Activated CD4-positive, alpha-beta T cell treated with anti-CD3 and anti-CD28 coated beads, Interleukin-2, amount 10 ng/mL, durations not matched to agents 24 days and 14 days (primary cell): ENCODE results near the gene PSMD3. TPM values are rescaled to one million over a fixed set of nuclear protein-coding genes. Genes with fewer than 3 reads are reported as not detected.
A peak's percentile ranks its signal among the peaks of the same experiment; 100 is the strongest.

Experiments
- DNase-seq: peaks from one replicate; pipeline ENCODE4 v3.0.0; 2022
- H3K27ac Mint-ChIP-seq: one replicate; pipeline ENCODE4 v1.8.0; 2022; ENCODE audit warnings: mild to moderate bottlenecking, mixed read lengths
- H3K27me3 Mint-ChIP-seq: one replicate; pipeline ENCODE4 v1.8.0; 2022; ENCODE audit warnings: mixed read lengths
- H3K36me3 Mint-ChIP-seq: one replicate; pipeline ENCODE4 v1.8.0; 2022; ENCODE audit warnings: low read depth, mild to moderate bottlenecking, mixed read lengths
- H3K4me1 Mint-ChIP-seq: one replicate; pipeline ENCODE4 v1.8.0; 2021; ENCODE audit warnings: mixed read lengths
- H3K4me3 Mint-ChIP-seq: one replicate; pipeline ENCODE4 v1.8.0; 2022; ENCODE audit warnings: mild to moderate bottlenecking, moderate library complexity, mixed read lengths
- H3K9me3 Mint-ChIP-seq: one replicate; pipeline ENCODE4 v1.8.0; 2021; ENCODE audit warnings: mixed read lengths
- intact Hi-C: fragments of 100-400 bp; cut with micrococcal nuclease; formaldehyde crosslinking; loops from one replicate; pipeline ENCODE4 v1.15.1; 2023
- total RNA-seq: library from RNA; stranded (reverse); gene quantifications from 2 replicates; pipeline ENCODE4 v1.2.3, GENCODE V29; 2022

PSMD3 gene
- total RNA-seq, 1 donor from 2014 or later = 199 TPM

DNA sequence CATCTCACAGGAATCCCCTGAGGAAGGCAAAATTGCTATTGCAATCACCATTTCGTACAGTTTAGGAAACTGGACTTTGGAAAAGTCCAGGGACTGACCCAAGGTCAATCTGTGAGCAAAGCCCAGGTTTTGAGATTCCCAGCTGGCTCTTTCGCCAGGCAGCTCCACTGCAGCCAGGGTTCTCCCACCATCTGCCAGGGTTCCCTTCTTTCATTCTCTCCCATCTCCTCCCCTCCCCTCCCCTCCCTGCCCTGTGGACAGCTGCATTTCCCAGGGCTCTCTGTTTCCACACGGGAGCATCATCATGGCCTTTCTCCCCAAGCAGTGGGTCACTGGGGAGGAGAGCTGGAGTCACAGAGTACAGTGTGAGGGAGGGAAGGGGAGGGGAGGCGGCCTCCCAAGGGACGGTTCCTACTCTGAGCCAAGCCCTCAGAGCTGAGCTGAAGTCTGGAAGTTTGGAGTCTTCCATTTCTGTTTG lies 29.7 kb upstream of the PSMD3 start:
- intact Hi-C loops = no loop called here
- no peak overlapping the region for H3K27ac Mint-ChIP-seq
- DNase-seq = no peak
- H3K4me3 Mint-ChIP-seq = no peak overlapping the region
- H3K9me3 Mint-ChIP-seq = no peaks in the 10 kb centered on the region
- peaks cover 2% of the 10 kb centered on the region for H3K27me3 Mint-ChIP-seq
- peaks cover 36% of the 10 kb centered on the region for H3K4me1 Mint-ChIP-seq
- no peaks in the 10 kb centered on the region for H3K36me3 Mint-ChIP-seq

GRCh38 chr17:39951924-39952679 lies 28.5 kb upstream of the PSMD3 start:
- no peaks in the 10 kb centered on the region for H3K36me3 Mint-ChIP-seq
- H3K4me3 Mint-ChIP-seq = peak overlapping the region; percentile 61
- H3K9me3 Mint-ChIP-seq = no peaks in the 10 kb centered on the region
- intact Hi-C loops = no loop called here
- no peak for DNase-seq
- H3K27ac Mint-ChIP-seq = peak overlapping the region; percentile 34
- peaks cover 36% of the 10 kb centered on the region for H3K4me1 Mint-ChIP-seq
- H3K27me3 Mint-ChIP-seq = peaks cover 2% of the 10 kb centered on the region

DNA sequence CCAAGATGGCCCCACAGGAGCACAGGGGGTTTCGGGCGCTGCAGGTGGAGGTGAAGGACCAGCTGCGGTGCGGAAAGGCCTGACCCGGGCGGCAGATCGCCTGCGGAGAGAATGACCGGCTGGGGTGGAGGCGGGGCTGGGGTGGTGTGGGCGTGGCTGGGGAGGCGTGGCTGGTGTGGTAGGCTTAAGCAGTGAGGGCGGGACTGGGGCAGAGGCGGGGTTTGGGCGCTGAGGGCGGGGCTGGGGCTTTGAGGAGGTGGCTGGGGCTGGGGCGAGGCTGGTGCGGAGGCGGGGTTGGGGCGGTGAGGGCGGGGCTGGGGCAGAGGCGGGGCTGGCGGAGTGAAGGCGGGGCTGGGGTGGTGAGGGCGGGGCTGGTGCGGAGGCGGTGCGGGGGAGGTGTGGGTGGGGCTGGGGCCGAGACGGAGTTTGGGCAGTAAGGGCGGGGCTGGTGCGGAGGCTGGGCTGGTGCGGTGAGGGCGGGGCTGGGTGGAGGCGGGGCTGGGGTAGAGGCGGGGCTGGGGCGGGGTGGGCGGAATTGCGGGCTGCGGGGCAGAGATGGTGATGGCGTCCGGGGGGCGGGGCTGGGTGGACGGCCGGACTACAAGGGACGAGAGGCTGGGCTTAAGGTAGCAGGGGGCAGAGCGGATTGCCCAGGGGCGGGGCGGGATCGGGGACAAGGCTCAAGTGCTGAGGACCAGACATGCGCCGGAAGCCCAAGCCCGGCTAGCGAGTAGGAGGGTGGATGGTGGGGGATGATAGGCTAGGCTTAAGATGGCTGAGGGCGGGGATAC lies 27.7 kb upstream of the PSMD3 start:
- intact Hi-C loops = loop anchor here (1.0 kb wide), 1 partner anchor 27 kb away; the partner anchor contains the start of gene PSMD3
- DNase-seq = peak; percentile 94
- Mint-ChIP-seq H3K27me3 (peaks cover 2% of the 10 kb centered on the region), H3K4me1 (peaks cover 31% of the 10 kb centered on the region), H3K36me3 (no peaks in the 10 kb centered on the region), H3K27ac (peak overlapping the region; percentile 87), H3K9me3 (no peaks in the 10 kb centered on the region), H3K4me3 (peak overlapping the region; percentile 86)

DNA sequence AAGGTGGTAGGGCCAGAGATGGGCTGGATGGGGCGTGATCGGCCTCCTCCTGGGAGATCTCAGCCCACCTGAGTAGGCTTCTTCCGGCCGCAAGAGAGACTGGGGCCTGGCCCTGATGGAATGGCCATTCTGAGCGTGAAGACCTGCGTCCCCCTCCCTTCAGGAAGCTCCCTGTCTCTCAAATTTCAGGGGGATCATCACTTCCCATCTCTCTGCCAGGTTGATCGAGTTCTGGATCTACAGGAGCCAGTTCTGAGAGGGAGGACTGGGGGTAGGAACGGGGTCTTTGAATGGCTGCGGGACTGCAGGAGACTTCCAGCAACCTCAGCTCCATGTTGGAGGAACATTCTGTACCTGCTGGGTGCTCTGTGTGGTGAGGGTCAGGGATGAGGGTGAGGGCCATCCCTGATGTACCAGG lies 27.1 kb upstream of the PSMD3 start:
- H3K36me3 Mint-ChIP-seq = no peaks in the 10 kb centered on the region
- no peak for DNase-seq
- intact Hi-C loops = loop anchor here (1.0 kb wide), 1 partner anchor 27 kb away; the partner anchor contains the start of gene PSMD3
- H3K9me3 Mint-ChIP-seq = no peaks in the 10 kb centered on the region
- peak overlapping the region; percentile 86 for H3K4me3 Mint-ChIP-seq
- peaks cover 2% of the 10 kb centered on the region for H3K27me3 Mint-ChIP-seq
- peaks cover 27% of the 10 kb centered on the region for H3K4me1 Mint-ChIP-seq
- peak overlapping the region; percentile 87 for H3K27ac Mint-ChIP-seq

GRCh38 chr17:39954876-39955275 lies 25.7 kb upstream of the PSMD3 start:
- Mint-ChIP-seq H3K27me3 (peaks cover 2% of the 10 kb centered on the region), H3K36me3 (no peaks in the 10 kb centered on the region), H3K27ac (no peak overlapping the region)

DNA sequence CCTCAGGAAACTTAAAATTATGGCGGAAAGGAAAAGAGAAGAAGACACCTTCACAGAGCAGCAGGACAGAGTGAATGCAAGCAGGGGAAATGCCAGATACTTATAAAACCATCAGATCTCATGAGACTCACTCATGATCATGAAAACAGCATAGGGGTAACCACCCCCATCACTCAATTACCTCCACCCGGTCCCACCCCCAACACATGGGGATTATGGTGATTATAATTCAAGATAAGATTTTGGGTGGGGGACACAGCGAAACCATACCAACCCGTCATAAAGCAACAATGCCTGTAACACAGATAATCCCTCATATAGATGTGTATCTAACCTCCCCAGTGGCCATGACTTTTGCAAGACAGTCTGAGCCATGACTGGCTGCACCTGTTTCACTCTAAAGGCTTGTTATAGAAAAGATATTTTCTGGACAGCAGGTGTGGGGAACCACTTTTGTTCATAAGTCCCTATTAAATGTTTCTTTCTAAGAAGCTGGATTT lies 24.8 kb upstream of the PSMD3 start:
- H3K4me1 Mint-ChIP-seq = peaks cover 23% of the 10 kb centered on the region
- H3K27ac Mint-ChIP-seq = no peak overlapping the region
- intact Hi-C loops = no loop called here
- DNase-seq = no peak
- no peaks in the 10 kb centered on the region for H3K36me3 Mint-ChIP-seq
- H3K4me3 Mint-ChIP-seq = no peak overlapping the region
- H3K27me3 Mint-ChIP-seq = peaks cover 2% of the 10 kb centered on the region
- H3K9me3 Mint-ChIP-seq = no peaks in the 10 kb centered on the region

More at GRCh38 chr17:39954876-39955275, 25.7 kb upstream of the PSMD3 start:
- no peaks in the 10 kb centered on the region for H3K9me3 Mint-ChIP-seq
- H3K4me3 Mint-ChIP-seq = no peak overlapping the region
- DNase-seq = no peak
- intact Hi-C loops = no loop called here
- H3K4me1 Mint-ChIP-seq = peaks cover 27% of the 10 kb centered on the region

DNA sequence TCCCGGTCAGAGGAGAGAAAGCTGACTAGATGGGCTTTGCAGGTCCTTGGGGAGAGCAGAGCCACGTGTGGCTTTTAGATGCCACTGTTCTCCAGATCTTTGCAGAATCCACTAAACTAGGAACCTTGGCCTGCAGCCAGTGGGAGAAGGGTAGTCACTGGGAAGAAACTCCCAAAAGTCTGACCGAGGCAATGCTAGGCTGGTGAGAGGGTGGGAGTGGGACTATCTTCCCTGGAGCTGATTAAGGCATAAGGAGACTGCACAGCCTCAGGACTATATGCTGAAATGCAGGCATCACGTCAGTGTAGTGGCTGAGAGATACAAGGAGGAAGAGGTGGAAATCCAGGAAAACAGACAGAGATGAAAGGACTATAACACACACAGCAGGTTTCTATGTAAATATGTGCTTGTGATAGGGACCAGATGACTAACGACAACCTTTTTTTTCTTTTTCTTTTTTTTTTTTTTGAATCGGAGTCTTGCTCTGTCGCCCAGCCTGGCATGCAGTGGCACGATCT lies 20.0 kb upstream of the PSMD3 start:
- H3K4me1 Mint-ChIP-seq = peaks cover 22% of the 10 kb centered on the region
- no peaks in the 10 kb centered on the region for H3K36me3 Mint-ChIP-seq
- no peaks in the 10 kb centered on the region for H3K9me3 Mint-ChIP-seq
- no peak for DNase-seq
- H3K4me3 Mint-ChIP-seq = no peak overlapping the region
- intact Hi-C loops = no loop called here
- H3K27ac Mint-ChIP-seq = no peak overlapping the region
- no peaks in the 10 kb centered on the region for H3K27me3 Mint-ChIP-seq

DNA sequence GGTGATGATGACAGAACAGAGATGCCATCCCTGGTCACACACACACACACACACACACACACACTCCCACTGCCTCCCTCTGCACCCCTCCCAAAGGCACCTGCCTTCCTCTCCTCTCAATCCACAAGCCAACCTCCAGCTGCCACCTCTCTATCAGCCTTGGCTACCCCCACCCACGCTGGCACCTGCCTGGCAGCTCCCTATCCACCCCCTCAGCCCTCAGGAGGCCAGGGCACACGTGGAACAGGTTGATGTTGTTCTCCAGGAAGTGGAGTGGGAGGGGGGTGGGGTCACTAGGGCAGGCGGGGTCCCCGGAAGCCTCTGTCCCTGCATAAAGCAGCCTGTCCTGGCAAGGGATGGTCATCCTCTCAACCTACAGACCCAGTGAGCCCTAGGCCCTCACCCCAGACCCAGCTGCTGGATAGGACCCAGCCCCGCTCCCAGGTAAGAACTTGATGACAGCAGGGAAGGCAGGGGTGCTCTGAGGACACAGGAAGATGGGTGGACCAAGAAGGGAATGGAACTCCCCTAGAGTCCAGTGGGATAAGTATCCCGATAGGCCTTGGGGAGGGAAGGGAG lies 17.9 kb upstream of the PSMD3 start, which contains the start of gene GSDMA:
Gene GSDMA (plus strand): TSS at position 363 of the 579 bp plus-strand sequence. CDS start 2,684 bp downstream, outside the sequence.
- H3K4me3 Mint-ChIP-seq = peak within 1 kb of the TSS; percentile 56
- H3K4me1 Mint-ChIP-seq = peaks cover 22% of the 10 kb centered on the region
- DNase-seq = no peak
- no peaks in the 10 kb centered on the region for H3K9me3 Mint-ChIP-seq
- H3K36me3 Mint-ChIP-seq = no peaks in the 10 kb centered on the region
- intact Hi-C loops = no loop called here
- peak within 1 kb of the TSS; percentile 74 for H3K27ac Mint-ChIP-seq
- H3K27me3 Mint-ChIP-seq = no peaks in the 10 kb centered on the region

- intact Hi-C loops = no loop called here
- no peaks in the 10 kb centered on the region for H3K9me3 Mint-ChIP-seq
- H3K4me1 Mint-ChIP-seq = peaks cover 21% of the 10 kb centered on the region
- peak overlapping the region; percentile 5 for H3K4me3 Mint-ChIP-seq
- H3K36me3 Mint-ChIP-seq = no peaks in the 10 kb centered on the region
- H3K27ac Mint-ChIP-seq = peak overlapping the region; percentile 38
- DNase-seq = peak; percentile 72
- no peaks in the 10 kb centered on the region for H3K27me3 Mint-ChIP-seq
Measured at GRCh38 chr17:39963829-39964228, 16.8 kb upstream of the PSMD3 start.

DNA sequence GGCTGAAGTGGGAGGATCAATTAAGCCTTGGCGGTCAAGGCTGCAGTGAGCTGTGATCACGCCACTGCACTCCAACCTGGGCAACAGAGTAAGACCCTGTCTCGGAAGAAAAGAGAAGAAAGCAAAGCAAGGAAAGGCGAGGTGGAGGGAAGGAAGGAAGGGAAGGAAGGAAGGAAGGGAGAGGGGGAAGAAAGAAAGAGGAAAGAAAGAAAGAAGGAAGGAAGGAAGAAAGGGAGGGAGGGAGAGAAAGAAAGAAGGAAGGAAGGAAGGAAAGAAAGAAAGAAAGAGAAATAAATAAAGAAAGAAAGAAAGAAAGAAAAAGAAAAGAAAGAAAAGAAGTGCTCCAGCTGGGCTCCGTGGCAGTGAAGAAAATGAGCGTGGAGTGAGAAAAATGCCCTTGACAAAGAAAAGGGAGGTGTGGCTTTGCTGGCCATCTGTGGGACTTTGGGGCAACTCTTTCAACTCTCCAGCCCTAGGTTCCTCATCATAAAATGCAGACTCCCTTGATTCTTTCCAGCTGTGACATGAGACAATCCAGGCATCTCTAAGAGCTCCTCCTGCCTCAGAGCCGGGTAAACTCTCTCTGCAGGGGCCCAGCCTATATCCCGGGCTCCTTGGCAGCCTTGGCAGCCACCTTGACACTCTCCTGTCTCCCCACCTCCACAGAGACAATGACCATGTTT lies 15.4 kb upstream of the PSMD3 start:
- intact Hi-C loops = no loop called here

DNA sequence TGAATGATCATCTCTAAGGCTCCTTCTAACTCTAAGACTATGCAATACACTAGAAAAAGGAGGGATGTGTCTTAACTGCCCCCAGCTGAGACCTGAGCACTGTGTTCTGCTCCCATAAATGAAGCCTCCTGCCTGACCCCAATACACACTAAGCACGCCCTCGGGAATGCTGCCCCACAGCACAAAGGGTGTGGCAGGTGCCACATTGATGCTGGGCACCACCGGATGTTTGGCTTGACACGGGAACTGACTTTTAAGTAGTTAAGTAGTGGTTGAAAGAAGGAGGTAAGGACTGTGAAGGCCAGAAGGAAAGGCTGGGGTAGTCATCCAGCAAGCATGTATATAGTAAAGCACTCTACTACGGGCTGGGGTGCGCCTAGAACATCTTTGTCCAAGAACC lies 13.8 kb upstream of the PSMD3 start:
- intact Hi-C loops = no loop called here
- Mint-ChIP-seq H3K36me3 (no peaks in the 10 kb centered on the region), H3K27me3 (peaks cover 11% of the 10 kb centered on the region), H3K4me1 (peaks cover 16% of the 10 kb centered on the region), H3K4me3 (no peak overlapping the region), H3K27ac (no peak overlapping the region), H3K9me3 (no peaks in the 10 kb centered on the region)
- no peak for DNase-seq

More for the DNA sequence above, 15.4 kb upstream of the PSMD3 start:
- Mint-ChIP-seq H3K4me3 (no peak overlapping the region), H3K27me3 (peaks cover 4% of the 10 kb centered on the region), H3K4me1 (peaks cover 16% of the 10 kb centered on the region), H3K36me3 (no peaks in the 10 kb centered on the region), H3K27ac (no peak overlapping the region), H3K9me3 (no peaks in the 10 kb centered on the region)
- DNase-seq = no peak

GRCh38 chr17:39968761-39969160 lies 11.8 kb upstream of the PSMD3 start:
- H3K4me1 Mint-ChIP-seq = peaks cover 4% of the 10 kb centered on the region
- no peaks in the 10 kb centered on the region for H3K9me3 Mint-ChIP-seq
- H3K27ac Mint-ChIP-seq = no peak overlapping the region
- no peaks in the 10 kb centered on the region for H3K36me3 Mint-ChIP-seq
- intact Hi-C loops = no loop called here
- DNase-seq = no peak
- peaks cover 19% of the 10 kb centered on the region for H3K27me3 Mint-ChIP-seq
- no peak overlapping the region for H3K4me3 Mint-ChIP-seq

GRCh38 chr17:39969375-39969774 lies 11.2 kb upstream of the PSMD3 start:
- Mint-ChIP-seq H3K27me3 (peaks cover 20% of the 10 kb centered on the region), H3K27ac (no peak overlapping the region), H3K9me3 (no peaks in the 10 kb centered on the region), H3K4me3 (no peak overlapping the region), H3K4me1 (no peaks in the 10 kb centered on the region), H3K36me3 (no peaks in the 10 kb centered on the region)
- DNase-seq = no peak
- intact Hi-C loops = no loop called here
